Measurements from ENCODE around the gene DIPK1C.
A peak's percentile ranks its signal among the peaks of the same experiment; 100 is the strongest.

Gene DIPK1C

GRCh38 chr18:74482697-74483096 is 25.6 kb upstream of the DIPK1C start:
- DNase-seq (ENCODE audit: low spot score) = no peak

GRCh38 chr18:74480149-74480651 is 23.1 kb upstream of the DIPK1C start:
- no peak for DNase-seq (ENCODE audit: low spot score)

GRCh38 chr18:74479486-74480148 is 22.5 kb upstream of the DIPK1C start:
- no peak for DNase-seq (ENCODE audit: low spot score)

- DNase-seq (ENCODE audit: low spot score) = no peak
Measured at GRCh38 chr18:74478880-74479279, 21.8 kb upstream of the DIPK1C start.

GRCh38 chr18:74478316-74478715 is 21.2 kb upstream of the DIPK1C start:
- DNase-seq (ENCODE audit: low spot score) = no peak

- no peak for DNase-seq (ENCODE audit: low spot score)
Measured at GRCh38 chr18:74477771-74478170, 20.7 kb upstream of the DIPK1C start.

- DNase-seq (ENCODE audit: low spot score) = peak; percentile 71
Measured at GRCh38 chr18:74476140-74476539, 19.0 kb upstream of the DIPK1C start.

GRCh38 chr18:74473976-74474640 is 17.0 kb upstream of the DIPK1C start:
- DNase-seq (ENCODE audit: low spot score) = no peak

- no peak for DNase-seq (ENCODE audit: low spot score)
Measured at GRCh38 chr18:74472312-74472711, 15.2 kb upstream of the DIPK1C start.

GRCh38 chr18:74468547-74469061 is 11.5 kb upstream of the DIPK1C start:
- DNase-seq (ENCODE audit: low spot score) = no peak

GRCh38 chr18:74465775-74466174 is 8.7 kb upstream of the DIPK1C start:
- no peak for DNase-seq (ENCODE audit: low spot score)

GRCh38 chr18:74463983-74464382 is 6.9 kb upstream of the DIPK1C start:
- no peak for DNase-seq (ENCODE audit: low spot score)

- no peak for DNase-seq (ENCODE audit: low spot score)
Measured at GRCh38 chr18:74463254-74463653, 6.1 kb upstream of the DIPK1C start.

GRCh38 chr18:74460825-74461224 is 3.7 kb upstream of the DIPK1C start:
- DNase-seq (ENCODE audit: low spot score) = no peak

- DNase-seq (ENCODE audit: low spot score) = peak; percentile 70
Measured at GRCh38 chr18:74459889-74460288, 2.8 kb upstream of the DIPK1C start.

GRCh38 chr18:74457725-74458421 is 765 bp upstream of the DIPK1C start:
- DNase-seq (ENCODE audit: low spot score) = no peak

- DNase-seq (ENCODE audit: low spot score) = no peak
Measured at GRCh38 chr18:74456349-74457042, 612 bp downstream of the DIPK1C start.

GRCh38 chr18:74456017-74456348 is 1.1 kb downstream of the DIPK1C start:
- no peak for DNase-seq (ENCODE audit: low spot score)

- DNase-seq (ENCODE audit: low spot score) = no peak
Measured at GRCh38 chr18:74455386-74455785, 1.7 kb downstream of the DIPK1C start.

- no peak for DNase-seq (ENCODE audit: low spot score)
Measured at GRCh38 chr18:74454279-74454751, 2.8 kb downstream of the DIPK1C start.

- no peak for DNase-seq (ENCODE audit: low spot score)
Measured at GRCh38 chr18:74453642-74454198, 3.4 kb downstream of the DIPK1C start.

GRCh38 chr18:74453016-74453566 is 4.0 kb downstream of the DIPK1C start:
- no peak for DNase-seq (ENCODE audit: low spot score)

Measured in iPS-NIHi11 (cell line).